GM18511 (cell line): ENCODE data around the gene CXCR4.

Experiments used
- ATAC-seq: cut with Tn5 transposase; IDR thresholded peaks from one replicate; pipeline ENCODE4 v1.9.1; 2021; ENCODE audit warnings: mild to moderate bottlenecking, moderate library complexity; ENCODE audit not compliant: unreplicated experiment

The CXCR4 gene

GRCh38 chr2:136117909-136118818 is at the start of gene CXCR4:
CXCR4 (minus strand) TSS chr2:136118149; CDS start chr2:136118060, 89 bp downstream.
- peak; percentile 27 for ATAC-seq

- ATAC-seq = no peak
Measured at GRCh38 chr2:136164280-136164776, 46.4 kb upstream of the CXCR4 start.

- no peak for ATAC-seq
Measured at GRCh38 chr2:136162438-136162837, 44.5 kb upstream of the CXCR4 start.

- no peak for ATAC-seq
Measured at GRCh38 chr2:136156411-136156810, 38.5 kb upstream of the CXCR4 start.

GRCh38 chr2:136154384-136154783 is 36.4 kb upstream of the CXCR4 start:
- no peak for ATAC-seq

- ATAC-seq = no peak
Measured at GRCh38 chr2:136151021-136151971, 33.3 kb upstream of the CXCR4 start.

GRCh38 chr2:136149011-136149410 is 31.1 kb upstream of the CXCR4 start:
- ATAC-seq = no peak

- ATAC-seq = no peak
Measured at GRCh38 chr2:136146564-136146963, 28.6 kb upstream of the CXCR4 start.

- ATAC-seq = no peak
Measured at GRCh38 chr2:136143603-136144451, 25.9 kb upstream of the CXCR4 start.

- ATAC-seq = no peak
Measured at GRCh38 chr2:136141510-136142149, 23.7 kb upstream of the CXCR4 start.

GRCh38 chr2:136139631-136140030 is 21.7 kb upstream of the CXCR4 start:
- ATAC-seq = peak; percentile 44

GRCh38 chr2:136137982-136138381 is 20.0 kb upstream of the CXCR4 start:
- no peak for ATAC-seq

GRCh38 chr2:136136931-136137330 is 19.0 kb upstream of the CXCR4 start:
- ATAC-seq = no peak

GRCh38 chr2:136135921-136136906 is 18.3 kb upstream of the CXCR4 start:
- ATAC-seq = peak; percentile 50

GRCh38 chr2:136135462-136135861 is 17.5 kb upstream of the CXCR4 start:
- ATAC-seq = no peak

- ATAC-seq = no peak
Measured at GRCh38 chr2:136134126-136134525, 16.2 kb upstream of the CXCR4 start.

- no peak for ATAC-seq
Measured at GRCh38 chr2:136133586-136133985, 15.6 kb upstream of the CXCR4 start.

- ATAC-seq = no peak
Measured at GRCh38 chr2:136133176-136133575, 15.2 kb upstream of the CXCR4 start.

GRCh38 chr2:136132825-136133155 is 14.8 kb upstream of the CXCR4 start:
- ATAC-seq = no peak
